B cell (primary cell): Measurements from ENCODE around the gene PTCD1. TPM values are rescaled to one million over a fixed set of nuclear protein-coding genes. Genes with fewer than 3 reads are reported as not detected.

Source experiments
- ATAC-seq: fragments of 200-7000 bp; cut with Tn5 transposase; one replicate; pipeline ENCODE4 v1.10.0; 2021; ENCODE audit warnings: low read depth, mild to moderate bottlenecking, moderate number of reproducible peaks, moderate library complexity
- CTCF ChIA-PET: fragments of 350-600 bp; sonication (Branson Sonifier 250); formaldehyde crosslinking; loops from one replicate; lab custom pipeline; 2021; ENCODE audit warnings: antibody characterized with exemption, inconsistent platforms; lab: Charles Lee
- POLR2A ChIA-PET: fragments of 350-600 bp; sonication (Branson Sonifier 250); formaldehyde crosslinking; loops from one replicate; lab custom pipeline; 2021; ENCODE audit warnings: antibody characterized with exemption; lab: Charles Lee
- DNase-seq: peaks from one replicate; pipeline ENCODE4 v3.0.0; 2013
- H2AFZ ChIP-seq: 2 replicates; pipeline ENCODE4 v1.6.1; 2012; ENCODE audit warnings: mild to moderate bottlenecking, low read depth, low read length; ENCODE audit not compliant: insufficient read depth, poor library complexity, severe bottlenecking
- H3K27ac ChIP-seq, 2 donors: 1 replicate in 1 of 2; 2 replicates in 1 of 2; pipeline ENCODE4 v1.5.1; 2012 to 2013; ENCODE audit warnings: low read length in 2 of 2, mild to moderate bottlenecking in 2 of 2, moderate library complexity in 1 of 2
- H3K27me3 ChIP-seq, 4 experiments: fragments of 200-600 bp in 1 of 4; sonication (generic) in 1 of 4; replicated peaks in 1 of 4; 1 replicate in 2 of 4; 2 replicates in 2 of 4; pipeline versions ENCODE4 v1.6.1 to v1.7.0; 2013 to 2016; ENCODE audit warnings: low read length in 3 of 4, mild to moderate bottlenecking in 2 of 4, mixed read lengths in 1 of 4, moderate library complexity in 1 of 4; ENCODE audit not compliant: insufficient read depth in 4 of 4, control insufficient read depth in 3 of 4; ENCODE audit errors: control extremely low read depth in 1 of 4
- H3K36me3 ChIP-seq, 2 experiments: replicated peaks in 1 of 2; 1 replicate in 1 of 2; 2 replicates in 1 of 2; pipeline versions ENCODE4 v1.6.1 to v1.7.1; 2013; ENCODE audit warnings: low read length in 1 of 2; ENCODE audit not compliant: insufficient read depth in 2 of 2, control insufficient read depth in 1 of 2; ENCODE audit errors: control extremely low read depth in 1 of 2, extremely low read depth in 1 of 2
- H3K4me1 ChIP-seq, 2 donors: fragments of 200-600 bp in 1 of 2; sonication (generic) in 1 of 2; 1 replicate in 1 of 2; 2 replicates in 1 of 2; pipeline versions ENCODE4 v1.5.1 to v1.6.1; 2013 to 2017; ENCODE audit warnings: low read length in 2 of 2; ENCODE audit not compliant: control insufficient read depth in 2 of 2, insufficient read depth in 2 of 2
- H3K4me2 ChIP-seq: replicated peaks from 2 replicates; pipeline ENCODE3; 2012; ENCODE audit warnings: mild to moderate bottlenecking, low read depth, low read length; ENCODE audit not compliant: poor library complexity, severe bottlenecking
- H3K4me3 ChIP-seq, 5 experiments: fragments of 200-600 bp in 1 of 5; sonication (generic) in 1 of 5; 1 replicate in 3 of 5; 2 replicates in 2 of 5; pipeline versions ENCODE4 v1.5.1 to v1.7.0; 2011 to 2016; ENCODE audit warnings: low read length in 4 of 5, mild to moderate bottlenecking in 4 of 5, low read depth in 2 of 5, control low read depth in 1 of 5, moderate library complexity in 1 of 5; ENCODE audit not compliant: insufficient read depth in 1 of 5; ENCODE audit errors: control extremely low read depth in 1 of 5, extremely low read depth in 1 of 5
- H3K79me2 ChIP-seq: fragments of 200-600 bp; sonication (generic); one replicate; pipeline ENCODE4 v1.6.0; 2016; ENCODE audit warnings: low read length; ENCODE audit not compliant: control insufficient read depth, insufficient read depth
- H3K9ac ChIP-seq: fragments of 200-600 bp; sonication (generic); 2 replicates; pipeline ENCODE4 v1.6.1; 2017; ENCODE audit warnings: mild to moderate bottlenecking, low read length, moderate library complexity
- H3K9me3 ChIP-seq, 3 donors: one replicate each; pipeline versions ENCODE4 v1.6.1 to v1.7.1; 2013; ENCODE audit warnings: low read length in 2 of 3; ENCODE audit not compliant: control insufficient read depth in 2 of 3, insufficient read depth in 1 of 3; ENCODE audit errors: control extremely low read depth in 1 of 3
- H4K20me1 ChIP-seq: 2 replicates; pipeline ENCODE4 v1.6.0; 2012; ENCODE audit warnings: mild to moderate bottlenecking, low read length; ENCODE audit not compliant: insufficient read depth, control insufficient read depth, poor library complexity, severe bottlenecking
- H3K27ac Mint-ChIP-seq: one replicate; pipeline ENCODE4 v1.8.0; 2021; ENCODE audit warnings: mixed read lengths
- H3K27me3 Mint-ChIP-seq: one replicate; pipeline ENCODE4 v1.8.0; 2021; ENCODE audit warnings: mixed read lengths
- H3K4me1 Mint-ChIP-seq: one replicate; pipeline ENCODE4 v1.8.0; 2021; ENCODE audit warnings: mixed read lengths
- H3K4me3 Mint-ChIP-seq: one replicate; pipeline ENCODE4 v1.8.0; 2021; ENCODE audit warnings: mixed read lengths
- H3K9me3 Mint-ChIP-seq: one replicate; pipeline ENCODE4 v1.8.0; 2022; ENCODE audit warnings: mixed read lengths; ENCODE audit not compliant: insufficient read depth
- CTCF ChIP-seq: fragments of 200-600 bp; IDR thresholded peaks from one replicate; pipeline ENCODE4 v1.8.0; 2022; ENCODE audit warnings: antibody characterized with exemption, mild to moderate bottlenecking
- EZH2 ChIP-seq: IDR thresholded peaks from 2 replicates; pipeline ENCODE4 v1.6.1; 2012; ENCODE audit warnings: borderline replicate concordance, low read depth, mild to moderate bottlenecking, moderate library complexity, low read length; ENCODE audit not compliant: insufficient read depth, poor library complexity, severe bottlenecking
- WGBS: methylation state at CpG from one replicate; pipeline ENCODE4 v1.1.5; 2013; ENCODE audit warnings: missing lambda C conversion rate; ENCODE audit not compliant: insufficient coverage; 5-methylcytosine and 5-hydroxymethylcytosine counted together
- intact Hi-C: fragments of 100-400 bp; cut with micrococcal nuclease; formaldehyde crosslinking; loops from one replicate; pipeline ENCODE4 v1.10.0; 2022
- polyA plus RNA-seq: library from polyadenylated mRNA; depleted of rRNA; stranded (reverse); fragments of >200 nt; gene quantifications from 2 replicates; pipeline ENCODE4 v1.2.3, GENCODE V29; 2012
- total RNA-seq, 2 donors: library from RNA; stranded (reverse); fragments of 120-200 nt in 1 of 2; gene quantifications; 1 replicate in 1 of 2; 2 replicates in 1 of 2; pipeline versions ENCODE4 v1.2.3 to v1.2.4, GENCODE V29; 2013 to 2022

Gene PTCD1
- total and polyA plus RNA-seq, 2 donors (not counting 1 experiment from before 2014, with no cell fraction given) = 9.7 to 14.8 TPM

- Histone ChIP-seq H3K9me3 (no peaks in the 10 kb centered on the region), H3K9ac (no peak overlapping the region), H3K27me3 (no peaks in the 10 kb centered on the region), H3K79me2 (peaks cover 45% of the 10 kb centered on the region), H4K20me1 (no peaks in the 10 kb centered on the region), H3K27ac (no peak overlapping the region), H3K4me3 (no peak overlapping the region), H3K4me2 (no peak overlapping the region), H3K4me1 (peaks cover 14 to 28% of the 10 kb centered on the region in 2 donors), H2AFZ (no peak overlapping the region), H3K36me3 (peaks cover 1 to 3% of the 10 kb centered on the region in 2 experiments)
- POLR2A ChIA-PET = no interaction called here
- Mint-ChIP-seq H3K27me3 (no peaks in the 10 kb centered on the region), H3K9me3 (no peaks in the 10 kb centered on the region), H3K4me1 (peaks cover 41% of the 10 kb centered on the region), H3K27ac (no peak overlapping the region), H3K4me3 (no peak overlapping the region)
- no peak for DNase-seq
- 88% methylated on average over 4 of the region's 5 CpGs for WGBS
- CTCF ChIA-PET = interaction anchor here (1.5 kb wide), 1 partner anchor 104 kb away, joined by 3 read pairs; no protein-coding TSS in a partner anchor
- intact Hi-C loops = loop anchor here (10.0 kb wide), 1 partner anchor 101 kb away; the partner anchor contains the start of gene ARPC1B
- TF ChIP-seq CTCF (no peak), EZH2 (no peak)
- no peak for ATAC-seq
Measured at GRCh38 chr7:99476107-99476506, 37.5 kb upstream of the PTCD1 start.

GRCh38 chr7:99473315-99473596 lies 34.7 kb upstream of the PTCD1 start:
- CTCF ChIA-PET = interaction anchor here (0.9 kb wide), 1 partner anchor 10 kb away, joined by 3 read pairs; no protein-coding TSS in a partner anchor
- peak overlapping the region; percentile 55 to 82 for H3K27ac ChIP-seq
- Mint-ChIP-seq H3K4me1 (peaks cover 33% of the 10 kb centered on the region), H3K9me3 (no peaks in the 10 kb centered on the region), H3K27ac (peak overlapping the region; percentile 96), H3K4me3 (peak overlapping the region; percentile 95), H3K27me3 (no peaks in the 10 kb centered on the region)
- peak overlapping the region; percentile 77 to 87 (median 83) for H3K4me3 ChIP-seq
- ATAC-seq = no peak
- H3K9ac ChIP-seq = peak overlapping the region; percentile 82
- POLR2A ChIA-PET = interaction anchor here (0.6 to 1.2 kb wide), 6 partner anchors 10 to 85 kb away, joined by 3 to 4 read pairs (median 3); partner anchors contain the start of genes FAM200A, ZKSCAN5, ZNF394 and ZNF655
- intact Hi-C loops = loop anchor here (10.0 kb wide), 1 partner anchor 98 kb away; the partner anchor contains the start of gene ARPC1B
- peak overlapping the region; percentile 92 for H2AFZ ChIP-seq
- peaks cover 8 to 18% of the 10 kb centered on the region in 2 donors for H3K4me1 ChIP-seq
- TF ChIP-seq EZH2 (no peak), CTCF (no peak)
- H3K4me2 ChIP-seq = peak overlapping the region; percentile 92
- H3K9me3 ChIP-seq = no peaks in the 10 kb centered on the region
- no peaks in the 10 kb centered on the region for H3K36me3 ChIP-seq
- DNase-seq = no peak
- H4K20me1 ChIP-seq = no peaks in the 10 kb centered on the region
- no peaks in the 10 kb centered on the region for H3K27me3 ChIP-seq
- H3K79me2 ChIP-seq = peaks cover 42% of the 10 kb centered on the region
- 4% methylated on average over 7 of the region's 7 CpGs for WGBS
